Pulmonary artery endothelial cell (primary cell): ENCODE measurements around the gene RPL10. TPM values are rescaled to one million over a fixed set of nuclear protein-coding genes. Genes with fewer than 3 reads are reported as not detected.
"Not testable (repeated sequence)": the region's sequence is repeated elsewhere in the genome, so short reads cannot be mapped to it uniquely, and the experiment has no call there.

Source experiments
- DNase-seq: peaks from one replicate; pipeline ENCODE4 v3.0.0-alpha.2; 2011; ENCODE audit warnings: low read depth, low spot score
- total RNA-seq: library from RNA; depleted of rRNA; stranded (reverse); fragments of >200 nt; gene quantifications from 2 replicates; pipeline ENCODE4 v1.2.3, GENCODE V29; 2014

RPL10 gene
- total RNA-seq, 1 donor from 2014 or later = 3,241 TPM

- no peak for DNase-seq
Measured at GRCh38 chrX:154378059-154378798, 19.9 kb upstream of the RPL10 start.

DNA sequence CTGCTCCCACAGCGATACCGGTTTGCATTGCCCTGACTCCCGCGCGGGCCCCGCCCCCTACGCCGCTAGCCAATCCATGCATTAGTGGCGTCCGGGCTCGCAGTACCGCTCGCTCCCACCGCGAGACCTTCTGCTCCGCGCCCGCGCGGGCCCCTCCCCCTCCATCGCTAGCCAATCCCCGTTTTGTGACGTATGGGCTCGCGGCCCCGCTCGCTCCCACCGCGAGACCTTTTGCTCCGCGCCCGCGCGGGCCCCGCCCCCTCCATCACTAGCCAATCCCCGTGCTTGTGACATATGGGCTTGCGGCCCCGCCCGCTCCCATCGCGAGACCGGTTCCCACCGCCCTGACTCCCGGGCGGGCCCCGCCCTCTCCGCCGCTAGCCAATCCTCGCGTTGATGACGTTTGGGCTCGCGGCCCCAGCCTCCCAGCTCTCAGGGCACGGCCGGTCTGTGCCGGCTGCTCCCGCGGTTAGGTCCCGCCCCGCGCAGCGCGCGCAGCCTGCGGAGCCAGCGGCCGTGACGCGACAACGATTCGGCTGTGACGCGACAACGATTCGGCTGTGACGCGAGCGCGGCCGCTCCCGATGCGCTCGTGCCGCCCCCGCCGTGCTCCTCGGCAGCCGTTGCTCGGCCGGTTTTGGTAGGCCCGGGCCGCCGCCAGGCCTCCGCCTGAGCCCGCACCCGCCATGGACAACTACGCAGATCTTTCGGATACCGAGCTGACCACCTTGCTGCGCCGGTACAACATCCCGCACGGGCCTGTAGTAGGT, 19.2 kb upstream of the RPL10 start, which contains the start of gene EMD:
TSS of gene EMD (plus strand) at position 497 of the 770 bp plus-strand sequence. CDS start at position 687, 190 bp downstream.
- peak; percentile 87 for DNase-seq

- DNase-seq = no peak
Measured at GRCh38 chrX:154379569-154379951, 18.6 kb upstream of the RPL10 start.

GRCh38 chrX:154380153-154380552, 18.0 kb upstream of the RPL10 start:
- no peak for DNase-seq

DNA sequence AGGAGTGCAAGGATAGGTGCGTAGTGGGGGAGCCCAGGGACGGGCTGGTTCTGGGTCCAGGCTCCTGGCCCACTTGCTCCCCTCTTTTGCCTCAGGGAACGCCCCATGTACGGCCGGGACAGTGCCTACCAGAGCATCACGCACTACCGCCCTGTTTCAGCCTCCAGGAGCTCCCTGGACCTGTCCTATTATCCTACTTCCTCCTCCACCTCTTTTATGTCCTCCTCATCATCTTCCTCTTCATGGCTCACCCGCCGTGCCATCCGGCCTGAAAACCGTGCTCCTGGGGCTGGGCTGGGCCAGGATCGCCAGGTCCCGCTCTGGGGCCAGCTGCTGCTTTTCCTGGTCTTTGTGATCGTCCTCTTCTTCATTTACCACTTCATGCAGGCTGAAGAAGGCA, 17.4 kb upstream of the RPL10 start:
- no peak for DNase-seq

DNA sequence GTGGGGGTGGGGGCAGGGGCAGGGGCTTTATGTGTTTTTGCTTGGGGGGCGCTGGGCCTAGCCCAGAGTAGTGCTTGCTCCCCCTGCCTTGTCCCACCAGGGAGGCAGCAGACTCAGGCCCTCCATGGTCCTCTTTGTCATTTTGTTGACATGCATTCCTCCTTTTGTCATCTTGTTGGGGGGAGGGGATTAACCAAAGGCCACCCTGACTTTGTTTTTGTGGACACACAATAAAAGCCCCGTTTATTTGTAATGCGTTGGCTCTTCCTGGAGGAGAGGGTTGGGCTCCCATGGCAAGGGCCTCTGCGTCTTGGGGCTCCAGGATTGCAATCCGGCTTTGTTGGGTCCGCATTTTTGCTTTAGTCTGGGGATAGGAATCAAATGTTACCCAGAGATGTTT, 16.9 kb upstream of the RPL10 start:
- DNase-seq = no peak

DNA sequence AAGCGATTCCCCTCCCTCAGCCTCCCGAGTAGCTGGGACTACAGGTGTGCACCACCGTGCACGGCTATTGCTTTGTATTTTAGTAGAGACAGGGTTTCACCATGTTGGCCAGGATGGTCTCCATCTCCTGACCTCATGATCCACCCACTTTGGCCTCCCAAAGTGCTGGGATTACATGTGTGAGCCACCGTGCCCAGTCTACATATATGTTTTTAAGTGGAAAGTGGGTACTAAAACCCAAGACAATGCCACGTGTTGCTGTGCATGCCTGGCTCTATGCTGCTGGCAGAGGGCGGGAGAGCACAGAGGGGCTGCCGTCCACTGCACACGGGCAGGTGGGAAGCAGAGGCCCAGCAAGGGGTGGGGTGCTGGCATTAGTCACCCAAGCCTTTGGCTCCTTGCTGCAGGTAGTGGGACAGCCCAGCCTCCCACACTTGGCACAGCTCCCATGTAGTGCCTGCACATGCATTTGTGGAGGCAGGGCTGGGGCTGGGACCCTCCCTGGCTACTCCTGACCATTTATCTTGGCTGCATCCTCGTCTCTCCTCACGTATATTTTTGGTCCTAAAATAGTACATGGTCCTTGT, 15.6 kb upstream of the RPL10 start:
- no peak for DNase-seq

DNA sequence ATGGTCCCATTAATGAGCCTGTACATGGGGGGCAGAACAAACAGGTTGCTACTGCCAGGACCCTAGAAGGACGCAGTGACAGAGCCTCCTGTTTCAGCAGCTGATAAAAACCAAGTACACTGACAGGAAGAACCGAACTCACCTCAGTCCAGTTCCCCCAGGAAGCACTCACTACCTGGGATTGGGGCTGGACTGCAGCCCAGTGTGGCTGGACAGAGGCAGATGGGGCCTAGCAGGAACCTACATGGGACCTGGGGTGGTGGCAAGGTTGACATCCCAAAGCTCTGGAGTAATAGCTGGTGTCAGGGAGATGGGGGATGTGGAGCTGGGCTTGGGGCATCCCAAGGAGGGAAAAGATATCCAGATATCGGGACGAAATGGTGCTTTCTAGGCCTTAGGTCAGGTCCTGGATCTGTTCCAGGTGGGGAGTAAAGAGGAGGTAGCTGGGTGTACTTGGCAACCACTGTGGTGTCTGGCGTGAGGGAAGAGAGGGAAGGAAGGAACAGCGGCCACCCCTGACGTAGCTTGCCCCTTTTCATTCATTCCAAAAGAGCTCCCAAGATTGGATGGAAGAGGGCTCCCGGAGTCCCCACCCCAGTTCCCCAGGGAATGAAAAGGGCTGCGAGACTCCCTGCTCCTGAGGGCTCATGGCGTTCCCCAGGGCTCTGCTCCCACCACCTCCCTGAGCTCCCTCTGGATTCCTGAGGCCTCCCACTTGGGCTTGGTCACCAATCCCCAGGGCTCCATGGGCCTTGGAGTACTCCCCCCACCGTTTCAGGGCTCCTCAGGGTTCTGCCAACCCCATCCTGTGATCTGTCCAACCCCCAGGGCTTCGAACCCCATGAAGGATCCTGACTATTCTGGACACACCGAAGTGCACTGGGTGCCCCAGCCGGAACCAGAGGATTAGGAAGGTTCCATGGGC, 14.6 kb upstream of the RPL10 start:
- no peak for DNase-seq

- no peak for DNase-seq
Measured at GRCh38 chrX:154384284-154384892, 13.8 kb upstream of the RPL10 start.

DNA sequence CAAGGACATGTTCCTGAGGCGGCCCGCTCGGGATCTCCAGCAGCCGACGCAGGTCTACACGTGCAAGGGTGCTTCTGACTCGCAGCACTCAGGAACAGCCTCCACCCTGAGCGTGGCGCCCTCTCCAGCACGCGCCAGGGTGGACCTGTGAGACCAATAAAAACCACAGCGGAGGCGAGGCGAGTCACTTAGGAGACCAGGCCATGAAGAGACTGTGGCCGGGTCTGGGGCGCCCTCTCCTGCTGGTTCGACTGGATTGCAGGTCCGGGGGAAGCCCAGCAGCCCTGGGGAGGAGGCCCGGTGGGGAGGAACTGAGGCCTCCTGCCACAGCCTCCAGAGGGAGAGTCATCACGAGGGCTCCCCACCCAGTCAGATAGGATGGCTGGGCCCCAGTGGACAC, 10.1 kb upstream of the RPL10 start:
- DNase-seq = not testable (repeated sequence)

DNA sequence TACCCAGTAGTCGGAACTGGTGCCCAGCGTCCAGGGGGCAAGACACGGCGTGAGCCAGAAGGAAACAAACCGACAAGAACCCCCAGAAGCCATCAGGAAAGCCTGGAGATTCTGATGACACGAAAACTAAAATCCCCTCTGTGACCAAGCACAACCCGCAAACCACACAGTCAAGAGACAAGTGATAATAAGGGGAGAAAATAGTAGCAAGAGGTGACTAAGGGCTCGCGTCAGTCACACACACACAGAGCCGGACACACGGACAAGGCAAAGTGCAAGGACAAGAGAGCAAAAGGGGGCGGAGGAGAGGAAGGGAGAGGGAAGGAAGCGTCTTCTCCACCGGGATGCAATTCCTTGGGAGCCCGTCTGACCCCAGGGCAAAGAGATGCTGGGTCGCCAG, 9.5 kb upstream of the RPL10 start:
- DNase-seq = not testable (repeated sequence)

DNA sequence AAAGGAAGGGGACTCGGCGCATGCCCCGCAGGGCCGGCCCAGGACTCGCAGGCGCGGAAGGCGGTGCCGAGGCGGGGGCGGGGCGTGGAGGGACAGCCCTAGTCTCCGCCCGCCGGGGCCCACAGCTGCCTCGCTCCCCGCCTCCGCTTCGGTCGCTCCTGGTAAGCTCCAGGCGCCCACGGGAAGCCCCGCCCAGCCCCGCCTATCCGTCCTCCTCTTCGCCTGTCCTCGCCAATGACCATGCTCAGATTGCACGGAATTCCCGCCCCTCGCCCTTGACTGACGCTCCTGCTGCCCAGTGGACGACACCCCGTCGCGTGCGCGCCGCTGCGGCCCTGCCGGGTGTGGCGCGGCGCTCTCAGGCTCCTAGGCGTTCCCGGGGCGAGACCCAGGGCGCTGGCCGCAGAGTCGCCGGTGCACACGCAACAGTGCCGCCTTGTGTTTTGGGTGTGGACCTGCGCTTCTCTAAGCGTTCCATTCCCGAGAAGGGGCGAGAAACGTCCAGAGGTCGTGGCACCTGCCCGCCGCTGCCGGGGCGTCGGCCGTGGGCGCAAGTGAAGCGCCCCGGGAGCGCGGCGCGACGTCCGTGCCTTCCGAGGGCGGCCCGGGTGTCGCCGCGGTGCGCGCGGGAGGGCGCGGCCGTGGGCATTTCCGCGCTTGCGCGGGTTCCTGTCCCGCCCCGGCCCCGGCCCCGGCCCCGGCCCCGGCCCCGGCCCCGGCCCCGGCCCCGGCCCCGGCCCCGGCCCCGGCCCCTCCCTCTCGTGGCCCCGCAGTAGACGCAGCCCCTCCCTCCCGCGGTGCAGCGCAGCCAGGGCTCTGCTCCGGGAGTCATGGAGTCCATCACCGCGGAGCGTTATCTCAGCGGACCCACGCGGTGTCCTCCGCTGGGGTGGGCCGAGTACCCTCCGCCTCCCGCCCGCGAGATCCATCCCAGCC, 8.1 kb upstream of the RPL10 start:
- not testable (repeated sequence) for DNase-seq

- not testable (repeated sequence) for DNase-seq
Measured at GRCh38 chrX:154396363-154396762, 1.8 kb upstream of the RPL10 start.

GRCh38 chrX:154396973-154397887, 947 bp upstream of the RPL10 start:
- DNase-seq = no peak

GRCh38 chrX:154398668-154399526, 720 bp downstream of the RPL10 start:
- no peak for DNase-seq

DNA sequence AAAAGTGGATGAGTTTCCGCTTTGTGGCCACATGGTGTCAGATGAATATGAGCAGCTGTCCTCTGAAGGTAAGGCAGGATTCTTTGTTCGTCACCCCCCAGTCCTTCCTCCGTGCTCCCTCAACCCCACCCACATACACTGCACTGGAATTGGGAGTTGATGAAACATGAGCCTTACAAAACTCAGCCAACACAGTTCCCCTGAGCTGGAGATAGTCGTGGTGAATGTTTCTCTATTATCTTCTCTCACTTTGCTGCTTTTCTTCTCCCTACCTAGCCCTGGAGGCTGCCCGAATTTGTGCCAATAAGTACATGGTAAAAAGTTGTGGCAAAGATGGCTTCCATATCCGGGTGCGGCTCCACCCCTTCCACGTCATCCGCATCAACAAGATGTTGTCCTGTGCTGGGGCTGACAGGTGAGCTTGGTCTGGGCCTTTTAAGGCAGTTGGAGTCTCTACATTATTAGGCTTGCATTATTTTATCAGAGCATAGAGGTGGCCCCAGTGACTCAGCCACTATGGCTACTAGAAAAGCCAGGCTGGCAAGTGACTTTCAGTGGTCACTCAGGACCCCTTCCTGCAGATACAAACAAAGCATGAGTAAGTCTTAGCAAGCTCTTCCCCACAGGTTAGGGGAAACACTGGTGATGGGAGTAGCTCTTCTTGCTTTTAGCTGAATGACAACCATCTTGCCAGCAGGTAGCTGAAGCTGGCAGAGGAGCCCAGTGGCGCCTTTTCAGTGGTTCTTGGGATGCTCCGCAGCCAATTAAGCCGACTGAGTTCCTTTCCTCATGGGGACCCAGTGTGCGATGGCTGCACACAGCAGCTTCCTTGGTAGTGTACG, 1.6 kb downstream of the RPL10 start:
- no peak for DNase-seq

GRCh38 chrX:154400369-154400817, 2.2 kb downstream of the RPL10 start:
- DNase-seq = not testable (repeated sequence)
